Lower lobe of right lung (tissue), 2 donors: ENCODE results near the gene FOXJ3. TPM values are rescaled to one million over a fixed set of nuclear protein-coding genes. Genes with fewer than 3 reads are reported as not detected.

Source experiments
- ATAC-seq, 2 donors: fragments of 200-7000 bp; cut with Tn5 transposase; one replicate each; pipeline ENCODE4 v1.9.1; 2020 to 2022; ENCODE audit warnings: mild to moderate bottlenecking in 2 of 2, moderate library complexity in 2 of 2
- DNase-seq: peaks from one replicate; pipeline ENCODE4 v3.0.0-alpha.2; 2020
- H3K27ac ChIP-seq: fragments of 200-600 bp; one replicate; pipeline ENCODE4 v1.8.0; 2022
- H3K27me3 ChIP-seq: fragments of 200-600 bp; one replicate; pipeline ENCODE4 v1.8.0; 2022; ENCODE audit warnings: low read depth
- H3K36me3 ChIP-seq: fragments of 200-600 bp; one replicate; pipeline ENCODE4 v1.8.0; 2022; ENCODE audit warnings: mild to moderate bottlenecking
- H3K4me1 ChIP-seq: fragments of 200-600 bp; one replicate; pipeline ENCODE4 v1.8.0; 2022
- H3K4me3 ChIP-seq: fragments of 200-600 bp; one replicate; pipeline ENCODE4 v1.8.0; 2022; ENCODE audit warnings: mild to moderate bottlenecking
- H3K9me3 ChIP-seq: fragments of 200-600 bp; one replicate; pipeline ENCODE4 v1.8.0; 2022
- CTCF ChIP-seq: fragments of 200-600 bp; IDR thresholded peaks from one replicate; pipeline ENCODE4 v1.8.0; 2022; ENCODE audit warnings: antibody characterized with exemption, mild to moderate bottlenecking
- intact Hi-C: fragments of 100-400 bp; cut with DNase I; formaldehyde crosslinking; loops from one replicate; pipeline ENCODE4 v1.11.0; 2022
- total RNA-seq: library from RNA; stranded (reverse); fragmentation: NEBNext Ultra II Directional; extraction: Animal tissue kit (Norgen Biotek cat#: 25700); gene quantifications from one replicate; pipeline ENCODE4 v1.2.1, GENCODE V29; 2021
- donor health status: DM: no; HTN: yes; CAD: no; lungs with severe emphysema.

The FOXJ3 gene
- total RNA-seq, 1 donor from 2014 or later, result 44.0 TPM

GRCh38 chr1:42176902-42177519 lies 158.0 kb downstream of the FOXJ3 start:
- Histone ChIP-seq H3K9me3 (no peaks in the 10 kb centered on the region), H3K4me3 (no peak overlapping the region), H3K36me3 (peaks cover 8% of the 10 kb centered on the region), H3K27ac (no peak overlapping the region), H3K4me1 (peaks cover 51% of the 10 kb centered on the region), H3K27me3 (no peaks in the 10 kb centered on the region)
- DNase-seq (no peak), ATAC-seq (peak; percentile 53 to 65)
- intact Hi-C loops, result no loop called here
- peak; percentile 67 for TF ChIP-seq CTCF

GRCh38 chr1:42175314-42176054 lies 159.6 kb downstream of the FOXJ3 start:
- H3K27ac ChIP-seq, result no peak overlapping the region
- H3K4me1 ChIP-seq, result peaks cover 66% of the 10 kb centered on the region
- no peaks in the 10 kb centered on the region for H3K9me3 ChIP-seq
- no peak for TF ChIP-seq CTCF
- ATAC-seq, result no peak
- no peaks in the 10 kb centered on the region for H3K27me3 ChIP-seq
- H3K36me3 ChIP-seq, result peaks cover 5% of the 10 kb centered on the region
- H3K4me3 ChIP-seq, result no peak overlapping the region
- no peak for DNase-seq
- intact Hi-C loops, result no loop called here

- Histone ChIP-seq H3K4me3 (no peak overlapping the region), H3K27me3 (no peaks in the 10 kb centered on the region), H3K27ac (no peak overlapping the region), H3K4me1 (peaks cover 63% of the 10 kb centered on the region), H3K36me3 (no peaks in the 10 kb centered on the region), H3K9me3 (no peaks in the 10 kb centered on the region)
- TF ChIP-seq CTCF, result no peak
- intact Hi-C loops, result no loop called here
- DNase-seq, result no peak
- no peak for ATAC-seq
Measured at GRCh38 chr1:42173961-42174735, 160.9 kb downstream of the FOXJ3 start.

GRCh38 chr1:42173155-42173933 lies 161.7 kb downstream of the FOXJ3 start:
- H3K9me3 ChIP-seq, result no peaks in the 10 kb centered on the region
- H3K27ac ChIP-seq, result peak overlapping the region; percentile 63
- no peak overlapping the region for H3K4me3 ChIP-seq
- peaks cover 55% of the 10 kb centered on the region for H3K4me1 ChIP-seq
- H3K36me3 ChIP-seq, result no peaks in the 10 kb centered on the region
- ATAC-seq (peak; percentile 68 to 81), DNase-seq (peak; percentile 78)
- no peaks in the 10 kb centered on the region for H3K27me3 ChIP-seq
- peak; percentile 95 for TF ChIP-seq CTCF
- intact Hi-C loops, result no loop called here
